ENCODE measurements around the gene DUSP19. TPM values are rescaled to one million over a fixed set of nuclear protein-coding genes. Genes with fewer than 3 reads are reported as not detected.
A peak's percentile ranks its signal among the peaks of the same experiment; 100 is the strongest.

Gene DUSP19
- total RNA-seq, 2 experiments from 2014 or later: 0.92 to 1.6 TPM

DNA sequence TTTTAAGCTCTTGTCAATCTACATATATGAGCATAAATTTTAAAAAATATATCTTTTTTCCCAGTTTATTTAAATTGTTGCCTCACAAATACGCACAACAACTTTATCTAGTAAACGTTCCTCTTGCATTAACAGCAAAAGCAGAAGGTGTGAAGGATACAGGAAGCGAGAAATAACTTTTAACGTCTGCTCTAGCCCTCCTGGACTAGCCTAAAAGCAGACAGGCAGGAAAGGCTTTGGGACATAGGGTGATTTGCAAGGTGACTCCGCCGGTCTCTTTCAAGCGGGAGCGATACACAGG, 434 bp upstream of the DUSP19 start:
- peak; percentile 9 for DNase-seq
- H3K9me3 Mint-ChIP-seq: no peaks in the 10 kb centered on the region
- no peaks in the 10 kb centered on the region for H3K36me3 Mint-ChIP-seq (ENCODE audit: low read depth)
- peak overlapping the region; percentile 82 for H3K4me3 Mint-ChIP-seq
- POLR2A ChIA-PET: interaction anchor here (1.2 kb wide), 1 partner anchor 363 kb away, joined by 3 read pairs; no protein-coding TSS in a partner anchor
- H3K27ac Mint-ChIP-seq: peak overlapping the region; percentile 65
- H3K4me1 Mint-ChIP-seq: peaks cover 14% of the 10 kb centered on the region
- H3K27me3 Mint-ChIP-seq: peaks cover 3% of the 10 kb centered on the region
- CTCF ChIA-PET: interaction anchor here (1.4 kb wide), 1 partner anchor 13 kb away, joined by 3 read pairs; no protein-coding TSS in a partner anchor

DNA sequence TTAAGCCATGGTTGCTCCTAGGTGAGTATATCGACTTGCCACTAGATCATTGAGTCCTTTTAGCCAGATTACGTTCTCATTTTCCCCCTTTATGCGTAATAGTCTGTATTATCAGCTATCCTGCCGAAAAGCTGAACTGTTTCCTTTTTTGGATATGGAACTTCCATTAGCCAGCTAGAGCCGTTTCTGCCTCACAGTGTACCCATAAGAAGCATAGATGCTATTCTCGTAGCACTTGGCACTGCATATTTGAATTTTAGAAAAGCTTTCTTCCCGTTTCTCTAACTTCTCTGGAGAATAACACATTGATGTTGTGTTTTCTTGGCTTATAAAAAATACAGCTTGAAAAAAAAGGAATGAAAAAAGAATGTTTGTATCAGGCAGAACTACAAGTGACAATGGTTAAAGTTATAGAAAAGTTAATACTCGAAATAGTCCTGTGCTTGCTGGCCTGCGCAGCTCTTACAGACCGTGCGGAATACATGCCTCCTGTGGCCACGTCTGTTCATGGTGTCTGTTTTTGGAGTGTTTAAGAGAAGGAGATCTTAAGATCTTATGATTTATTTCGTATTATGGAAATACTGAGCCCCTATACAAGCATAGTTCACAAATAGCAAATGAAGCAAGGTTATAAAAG, 710 bp downstream of the DUSP19 start:
- H3K9me3 Mint-ChIP-seq: no peaks in the 10 kb centered on the region
- peaks cover 14% of the 10 kb centered on the region for H3K4me1 Mint-ChIP-seq
- CTCF ChIA-PET: interaction anchor here (0.7 to 1.4 kb wide), 3 partner anchors 14 to 324 kb away, joined by 3 to 4 read pairs (median 3); no protein-coding TSS in a partner anchor
- peak overlapping the region; percentile 65 for H3K27ac Mint-ChIP-seq
- POLR2A ChIA-PET: interaction anchor here (1.2 kb wide), 1 partner anchor 364 kb away, joined by 3 read pairs; no protein-coding TSS in a partner anchor
- DNase-seq: no peak
- peaks cover 3% of the 10 kb centered on the region for H3K27me3 Mint-ChIP-seq
- peak overlapping the region; percentile 82 for H3K4me3 Mint-ChIP-seq
- no peaks in the 10 kb centered on the region for H3K36me3 Mint-ChIP-seq (ENCODE audit: low read depth)

DNA sequence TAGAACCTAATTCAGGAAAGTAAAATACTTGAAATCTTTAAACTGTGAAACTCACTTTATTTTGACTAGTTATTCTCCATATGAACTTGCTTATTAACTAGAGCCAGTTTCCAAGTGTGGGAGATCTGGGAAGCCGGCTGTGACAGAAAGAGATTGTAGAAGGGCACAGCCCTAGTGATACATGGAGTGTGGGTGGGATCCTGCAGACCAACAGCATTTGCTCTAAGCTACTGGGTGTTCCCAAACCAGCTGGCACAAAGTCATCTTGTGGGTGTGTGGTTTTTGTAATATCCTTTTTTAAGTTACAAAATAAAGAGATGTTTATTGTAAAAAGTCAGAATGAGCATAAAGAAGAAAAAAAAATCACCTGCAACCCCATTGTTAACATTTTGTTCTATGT, 3.4 kb downstream of the DUSP19 start:
- DNase-seq: no peak
- Mint-ChIP-seq H3K4me1 (peaks cover 14% of the 10 kb centered on the region), H3K27me3 (peaks cover 3% of the 10 kb centered on the region), H3K27ac (no peak overlapping the region), H3K9me3 (no peaks in the 10 kb centered on the region), H3K36me3 (ENCODE audit: low read depth) (no peaks in the 10 kb centered on the region), H3K4me3 (no peak overlapping the region)
- ChIA-PET CTCF (interaction anchor here (0.7 kb wide), 1 partner anchor 28 kb away, joined by 3 read pairs; no protein-coding TSS in a partner anchor), POLR2A (no interaction called here)

DNA sequence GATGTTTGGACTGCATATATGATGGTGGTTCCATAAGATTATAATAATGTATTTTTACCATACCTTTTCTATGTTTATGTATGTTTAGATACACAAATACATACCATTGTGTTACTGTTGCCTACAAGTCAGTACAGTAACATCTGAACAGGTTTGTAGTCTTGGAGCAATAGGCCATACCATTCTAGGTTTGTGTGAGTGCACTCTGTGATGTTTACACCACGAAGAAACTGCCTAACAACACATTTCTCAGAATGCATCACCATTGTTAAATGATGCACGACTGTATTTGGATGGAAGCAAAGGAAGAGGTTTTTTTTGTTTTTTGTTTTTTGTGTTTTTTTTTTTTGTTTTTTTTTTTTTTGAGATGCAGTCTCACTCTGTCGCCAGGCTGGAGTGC, 9.5 kb downstream of the DUSP19 start:
- Mint-ChIP-seq H3K27ac (no peak overlapping the region), H3K36me3 (ENCODE audit: low read depth) (no peaks in the 10 kb centered on the region), H3K4me3 (no peak overlapping the region), H3K27me3 (no peaks in the 10 kb centered on the region), H3K4me1 (no peaks in the 10 kb centered on the region), H3K9me3 (no peaks in the 10 kb centered on the region)
- ChIA-PET CTCF (no interaction called here), POLR2A (no interaction called here)
- DNase-seq: no peak

DNA sequence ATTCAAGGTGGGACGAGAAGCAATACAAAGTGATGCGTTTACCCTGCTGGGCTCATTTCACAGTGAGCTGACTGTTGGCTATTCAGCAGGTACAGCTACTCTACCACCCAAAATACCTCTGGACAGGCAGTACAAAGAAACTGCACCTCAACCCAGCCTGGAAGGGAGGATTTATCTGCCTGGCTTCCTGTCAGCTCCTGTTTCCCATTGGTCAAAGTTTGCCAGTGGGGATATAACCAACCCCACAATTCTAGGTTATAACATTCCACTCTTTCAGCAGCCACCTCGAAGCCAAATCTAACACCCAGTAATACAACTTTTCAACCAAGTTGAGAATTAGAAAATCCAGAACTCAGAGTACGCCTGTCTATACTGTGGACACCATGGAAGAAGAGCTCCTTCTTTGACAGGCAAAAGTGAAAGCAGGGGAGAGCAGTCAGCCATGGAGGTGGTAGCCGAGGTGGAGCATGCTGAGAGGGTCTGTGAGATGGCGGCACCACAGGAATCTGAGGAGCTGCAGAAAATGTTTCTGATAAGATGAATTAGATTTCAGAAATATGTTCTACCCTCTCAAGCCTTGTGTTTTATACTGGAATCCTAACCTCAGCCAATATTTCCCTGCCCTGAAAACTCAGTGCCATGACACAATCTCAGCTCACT, 10.8 kb downstream of the DUSP19 start:
- POLR2A ChIA-PET: no interaction called here
- H3K9me3 Mint-ChIP-seq: no peaks in the 10 kb centered on the region
- CTCF ChIA-PET: interaction anchor here (0.6 to 1.6 kb wide), 2 partner anchors 244 to 257 kb away, joined by 3 read pairs; no protein-coding TSS in a partner anchor

DNA sequence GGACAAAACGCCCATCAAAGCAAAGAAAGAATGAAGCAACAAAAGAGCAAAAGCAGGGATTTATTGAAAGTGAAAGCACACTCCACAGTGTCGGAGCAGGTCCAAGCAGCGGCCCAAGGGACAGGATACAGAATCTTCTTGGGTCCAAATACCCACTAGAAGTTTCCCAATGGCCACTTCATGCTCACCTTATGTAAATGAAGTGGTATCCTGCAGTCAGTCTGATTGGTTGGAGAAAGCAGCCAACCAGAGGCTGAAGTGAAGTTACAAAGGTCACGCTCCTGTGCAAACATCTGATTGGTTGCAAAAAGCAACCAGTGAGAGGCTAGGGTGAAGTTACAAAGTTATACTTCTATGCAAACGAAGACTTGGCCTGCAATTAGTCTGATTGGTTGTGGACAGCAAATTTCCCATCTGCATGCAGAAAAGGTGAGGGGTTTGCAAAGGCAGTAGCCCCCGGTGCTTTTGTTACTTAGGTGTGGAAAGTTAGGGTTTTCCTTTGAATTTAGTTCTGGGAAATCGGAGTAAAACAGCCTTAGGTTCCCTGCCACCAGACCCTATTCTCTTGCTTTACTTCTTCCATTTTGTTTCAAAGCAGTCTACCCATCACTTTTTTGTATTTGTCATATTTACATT, 12.9 kb downstream of the DUSP19 start:
- Mint-ChIP-seq H3K4me3 (no peak overlapping the region), H3K36me3 (ENCODE audit: low read depth) (no peaks in the 10 kb centered on the region), H3K9me3 (no peaks in the 10 kb centered on the region), H3K27ac (no peak overlapping the region), H3K4me1 (no peaks in the 10 kb centered on the region), H3K27me3 (no peaks in the 10 kb centered on the region)
- DNase-seq: no peak
- ChIA-PET CTCF (no interaction called here), POLR2A (no interaction called here)

More for the DNA sequence above, 10.8 kb downstream of the DUSP19 start:
- Mint-ChIP-seq H3K4me1 (no peaks in the 10 kb centered on the region), H3K27me3 (no peaks in the 10 kb centered on the region), H3K4me3 (no peak overlapping the region), H3K27ac (no peak overlapping the region), H3K36me3 (ENCODE audit: low read depth) (no peaks in the 10 kb centered on the region)
- DNase-seq: no peak

DNA sequence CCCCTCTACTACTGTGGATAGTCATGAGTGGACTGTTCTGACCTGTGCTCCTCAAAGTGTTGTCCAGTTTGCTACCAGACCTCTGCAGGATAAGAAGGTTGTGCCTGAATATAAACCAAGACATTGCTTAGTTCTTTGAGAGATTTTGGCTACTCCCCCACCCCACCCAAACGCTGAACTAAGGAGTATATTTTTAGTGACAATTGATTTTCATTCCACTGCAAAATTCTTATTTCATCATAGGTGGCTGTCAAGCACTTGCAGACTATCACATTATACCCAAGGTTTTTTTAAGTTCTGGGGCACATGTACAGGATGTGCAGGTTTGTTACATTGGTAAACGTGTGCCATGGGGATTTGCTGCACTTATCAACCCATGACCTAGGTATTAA, 13.4 kb downstream of the DUSP19 start:
- POLR2A ChIA-PET: no interaction called here
- Mint-ChIP-seq H3K27ac (no peak overlapping the region), H3K27me3 (no peaks in the 10 kb centered on the region), H3K9me3 (no peaks in the 10 kb centered on the region), H3K36me3 (ENCODE audit: low read depth) (no peaks in the 10 kb centered on the region), H3K4me3 (no peak overlapping the region), H3K4me1 (no peaks in the 10 kb centered on the region)
- no peak for DNase-seq
- CTCF ChIA-PET: no interaction called here

DNA sequence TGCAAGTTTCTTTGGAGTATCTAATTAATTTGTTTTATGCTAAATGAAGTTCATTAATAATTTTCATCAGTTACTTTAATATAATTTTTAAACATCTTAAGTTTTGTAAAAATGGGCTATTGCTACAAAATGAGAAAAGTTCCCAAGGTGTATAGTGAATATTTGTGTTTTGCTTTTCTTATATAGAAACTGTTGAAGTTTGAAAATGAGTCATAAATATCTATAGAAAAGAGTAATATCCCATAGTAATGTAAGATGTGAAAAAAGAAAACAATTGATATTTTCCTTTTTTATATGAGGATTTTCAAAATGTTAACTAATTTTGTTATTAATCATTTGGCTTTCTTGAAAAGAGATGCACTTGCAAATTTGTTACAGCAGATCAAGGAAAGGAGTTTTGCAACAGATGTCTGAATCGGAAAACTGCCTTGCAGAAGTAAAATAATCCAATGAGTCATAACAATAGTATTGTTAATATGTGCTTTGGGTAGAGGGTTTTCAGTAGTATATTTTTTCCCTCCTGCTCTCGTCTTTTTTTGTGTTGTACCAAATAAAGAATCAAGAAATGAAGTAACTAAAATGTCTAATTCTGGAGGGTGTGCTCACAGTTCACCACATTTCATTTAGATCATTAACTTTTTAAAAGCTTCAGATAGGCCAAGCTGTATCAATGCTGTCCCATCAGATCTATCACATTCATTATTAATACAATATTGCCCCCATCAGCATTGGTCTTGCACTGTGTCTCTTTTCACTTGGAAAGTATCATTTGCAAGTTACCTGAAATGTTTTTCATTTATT, 15.5 kb downstream of the DUSP19 start:
- H3K36me3 Mint-ChIP-seq (ENCODE audit: low read depth): no peaks in the 10 kb centered on the region
- no peak overlapping the region for H3K4me3 Mint-ChIP-seq
- CTCF ChIA-PET: interaction anchor here (1.1 kb wide), 1 partner anchor 163 kb away, joined by 3 read pairs; no protein-coding TSS in a partner anchor
- H3K27ac Mint-ChIP-seq: no peak overlapping the region
- no peaks in the 10 kb centered on the region for H3K9me3 Mint-ChIP-seq
- DNase-seq: no peak
- H3K4me1 Mint-ChIP-seq: no peaks in the 10 kb centered on the region
- H3K27me3 Mint-ChIP-seq: no peaks in the 10 kb centered on the region
- POLR2A ChIA-PET: no interaction called here

DNA sequence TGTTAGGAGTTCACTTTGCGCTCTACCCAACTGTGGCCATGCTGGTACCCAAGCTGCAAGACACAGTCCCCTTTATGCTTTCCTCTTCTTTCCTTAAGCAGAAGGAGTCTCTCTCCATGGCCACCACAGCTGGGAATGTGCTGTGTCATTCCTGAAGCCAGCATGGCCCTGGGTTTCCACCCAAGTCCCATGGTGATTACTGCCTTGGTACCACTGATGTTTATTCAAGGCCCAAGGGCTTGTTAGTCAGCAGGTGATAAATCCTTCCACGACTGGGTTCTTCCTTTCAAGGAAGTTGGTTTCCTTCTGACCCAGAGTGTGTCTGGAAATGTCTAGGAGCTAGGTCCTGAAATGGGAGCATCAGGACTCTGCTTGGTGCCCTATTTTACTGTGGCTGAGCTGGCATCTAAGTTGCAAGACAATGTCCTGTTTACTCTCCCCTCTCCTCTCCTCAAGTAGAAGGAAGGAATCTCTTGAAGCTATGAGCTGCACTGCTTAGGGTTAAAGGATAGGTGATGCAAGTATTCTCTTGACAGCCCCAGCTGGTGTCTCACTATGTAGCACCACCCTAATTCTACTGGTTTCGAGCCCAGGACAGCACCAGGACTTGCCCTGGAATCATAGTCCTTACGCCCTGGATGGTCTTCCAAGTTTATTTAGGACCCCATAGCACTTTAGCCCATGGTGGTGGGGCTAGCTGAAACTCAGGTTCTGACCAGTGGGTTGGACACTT, 27.0 kb downstream of the DUSP19 start:
- ChIA-PET POLR2A (no interaction called here), CTCF (no interaction called here)
- Mint-ChIP-seq H3K4me3 (no peak overlapping the region), H3K36me3 (ENCODE audit: low read depth) (no peaks in the 10 kb centered on the region), H3K27me3 (peaks cover 3% of the 10 kb centered on the region), H3K4me1 (peaks cover 3% of the 10 kb centered on the region), H3K9me3 (no peaks in the 10 kb centered on the region), H3K27ac (no peak overlapping the region)
- DNase-seq: no peak

DNA sequence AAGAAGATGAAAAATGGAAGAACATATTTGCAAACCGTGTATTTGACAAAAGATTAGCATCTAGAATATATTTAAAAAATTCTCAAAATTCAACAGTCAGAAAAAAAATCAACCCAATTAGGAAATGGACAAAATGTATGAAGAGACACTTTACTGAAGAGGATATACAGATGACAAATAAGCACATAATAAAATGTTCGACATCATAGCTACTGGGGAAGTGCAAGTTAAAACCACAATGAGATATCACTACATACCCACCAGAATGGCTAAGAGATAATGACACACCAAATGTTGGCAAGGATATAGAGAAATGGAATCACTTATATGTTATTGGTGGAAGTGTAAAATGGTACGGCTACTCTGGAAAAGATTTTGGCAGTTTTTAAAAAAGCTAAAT, 34.0 kb downstream of the DUSP19 start:
- Mint-ChIP-seq H3K4me3 (no peak overlapping the region), H3K36me3 (ENCODE audit: low read depth) (no peaks in the 10 kb centered on the region), H3K27me3 (peaks cover 24% of the 10 kb centered on the region)

DNA sequence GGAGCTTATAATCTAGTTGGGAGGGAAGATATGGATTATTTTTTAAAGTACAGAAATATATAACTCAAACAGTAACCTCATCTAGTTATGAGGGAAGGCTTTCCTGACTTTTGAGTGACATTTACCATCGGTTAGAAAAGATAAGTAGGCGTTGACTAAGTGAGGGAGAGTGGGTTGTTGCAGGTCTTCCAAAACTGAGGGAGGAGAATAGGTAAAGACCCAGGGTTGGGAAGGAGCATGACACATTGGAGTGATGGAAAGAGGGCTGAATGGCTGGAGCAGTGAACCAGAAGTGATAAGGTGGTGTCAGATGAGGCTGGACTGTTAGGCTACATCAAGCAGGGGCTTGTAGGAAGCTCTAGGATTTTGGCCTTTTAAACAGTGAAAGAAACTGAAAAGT, 35.1 kb downstream of the DUSP19 start:
- POLR2A ChIA-PET: no interaction called here
- peaks cover 29% of the 10 kb centered on the region for H3K27me3 Mint-ChIP-seq
- no peak for DNase-seq
- no peaks in the 10 kb centered on the region for H3K9me3 Mint-ChIP-seq
- H3K36me3 Mint-ChIP-seq (ENCODE audit: low read depth): no peaks in the 10 kb centered on the region
- H3K4me1 Mint-ChIP-seq: no peaks in the 10 kb centered on the region
- no peak overlapping the region for H3K27ac Mint-ChIP-seq
- CTCF ChIA-PET: no interaction called here
- no peak overlapping the region for H3K4me3 Mint-ChIP-seq

More for the DNA sequence above, 34.0 kb downstream of the DUSP19 start:
- POLR2A ChIA-PET: no interaction called here
- Mint-ChIP-seq H3K27ac (no peak overlapping the region), H3K9me3 (no peaks in the 10 kb centered on the region), H3K4me1 (no peaks in the 10 kb centered on the region)
- CTCF ChIA-PET: interaction anchor here (0.6 kb wide), 1 partner anchor 180 kb away, joined by 3 read pairs; no protein-coding TSS in a partner anchor
- no peak for DNase-seq

DNA sequence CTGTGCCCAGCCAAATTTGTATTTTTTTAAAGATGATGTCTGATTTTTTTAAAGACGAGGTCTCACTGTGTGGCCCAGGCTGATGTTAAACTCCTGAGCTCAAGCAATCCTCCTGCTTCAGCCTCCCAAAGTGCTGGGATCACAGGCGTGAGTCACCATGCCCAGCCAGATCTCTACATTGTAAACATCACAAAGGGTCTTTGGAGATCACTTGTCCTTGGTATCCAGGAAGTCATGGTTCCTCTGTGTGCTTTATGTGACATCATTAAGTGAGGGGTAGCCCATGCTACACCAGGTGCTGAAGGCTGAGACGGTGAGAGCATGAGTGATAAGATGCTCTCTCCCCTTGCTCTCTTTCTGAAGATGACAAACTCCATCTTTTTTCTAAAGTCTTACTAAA, 38.7 kb downstream of the DUSP19 start:
- H3K4me3 Mint-ChIP-seq: no peak overlapping the region
- CTCF ChIA-PET: no interaction called here

More for the DNA sequence above, 38.7 kb downstream of the DUSP19 start:
- DNase-seq: no peak
- POLR2A ChIA-PET: no interaction called here
- Mint-ChIP-seq H3K9me3 (no peaks in the 10 kb centered on the region), H3K36me3 (ENCODE audit: low read depth) (no peaks in the 10 kb centered on the region), H3K4me1 (no peaks in the 10 kb centered on the region), H3K27ac (no peak overlapping the region), H3K27me3 (peaks cover 37% of the 10 kb centered on the region)

Measured in activated CD4-positive, alpha-beta T cell treated with anti-CD3 and anti-CD28 coated beads, Interleukin-2, amount 10 ng/mL, durations not matched to agents 7 days and 5 days (primary cell).